Mononuclear cell (primary cell): ENCODE results near the gene VDR. TPM values are rescaled to one million over a fixed set of nuclear protein-coding genes. Genes with fewer than 3 reads are reported as not detected.

Experiments
- H3K27me3 ChIP-seq: 2 replicates; pipeline ENCODE4 v1.6.0; 2011; ENCODE audit warnings: low read length, control low read depth; ENCODE audit not compliant: insufficient read depth
- H3K4me1 ChIP-seq: 2 replicates; pipeline ENCODE4 v1.5.1; 2011; ENCODE audit warnings: mild to moderate bottlenecking, low read length, control low read depth; ENCODE audit not compliant: insufficient read depth
- H3K4me3 ChIP-seq: 2 replicates; pipeline ENCODE4 v1.5.1; 2011; ENCODE audit warnings: mild to moderate bottlenecking, low read length, moderate library complexity
- H3K9me3 ChIP-seq: 2 replicates; pipeline ENCODE4 v1.5.1; 2011; ENCODE audit warnings: low read depth, mild to moderate bottlenecking, control low read depth, low read length
- total RNA-seq: library from RNA; depleted of rRNA; stranded (reverse); fragments of >200 nt; gene quantifications from one replicate; pipeline ENCODE4 v1.2.3, GENCODE V29; 2012

VDR gene
- total RNA-seq, 1 donor: 6.0 TPM

- Histone ChIP-seq H3K4me1 (no peaks in the 10 kb centered on the region), H3K9me3 (no peaks in the 10 kb centered on the region), H3K27me3 (no peaks in the 10 kb centered on the region), H3K4me3 (no peak overlapping the region)
These were observed 36.1 kb upstream of the VDR start for GRCh38 chr12:47940773-47941474.

- H3K9me3 ChIP-seq: no peaks in the 10 kb centered on the region
- no peaks in the 10 kb centered on the region for H3K4me1 ChIP-seq
- H3K4me3 ChIP-seq: no peak overlapping the region
- H3K27me3 ChIP-seq: no peaks in the 10 kb centered on the region
These were observed 34.3 kb upstream of the VDR start for GRCh38 chr12:47939009-47939601.

DNA sequence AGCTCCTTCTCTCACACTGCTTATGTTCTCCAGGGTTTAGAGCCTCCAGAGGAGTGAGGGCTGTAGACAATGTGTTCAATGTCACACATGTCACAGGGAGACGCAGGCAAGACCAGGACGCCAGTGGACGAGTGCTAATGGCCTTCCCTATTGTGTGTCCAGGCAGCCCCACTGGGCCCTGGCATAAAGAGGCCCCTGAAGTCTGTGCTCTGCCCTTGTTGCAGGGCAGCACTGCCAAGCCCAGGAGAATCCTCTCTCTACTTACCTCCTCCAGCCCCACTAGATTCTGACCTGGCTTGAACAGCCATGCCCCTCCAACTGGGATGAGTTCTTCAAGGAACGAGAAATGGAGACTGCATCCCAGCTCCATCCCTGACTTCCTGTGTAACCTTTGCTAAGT is 33.8 kb upstream of the VDR start:
- Histone ChIP-seq H3K4me3 (no peak overlapping the region), H3K9me3 (no peaks in the 10 kb centered on the region), H3K27me3 (no peaks in the 10 kb centered on the region), H3K4me1 (no peaks in the 10 kb centered on the region)

- Histone ChIP-seq H3K27me3 (no peaks in the 10 kb centered on the region), H3K4me3 (no peak overlapping the region), H3K9me3 (no peaks in the 10 kb centered on the region), H3K4me1 (no peaks in the 10 kb centered on the region)
These were observed 33.3 kb upstream of the VDR start for GRCh38 chr12:47938093-47938492.

DNA sequence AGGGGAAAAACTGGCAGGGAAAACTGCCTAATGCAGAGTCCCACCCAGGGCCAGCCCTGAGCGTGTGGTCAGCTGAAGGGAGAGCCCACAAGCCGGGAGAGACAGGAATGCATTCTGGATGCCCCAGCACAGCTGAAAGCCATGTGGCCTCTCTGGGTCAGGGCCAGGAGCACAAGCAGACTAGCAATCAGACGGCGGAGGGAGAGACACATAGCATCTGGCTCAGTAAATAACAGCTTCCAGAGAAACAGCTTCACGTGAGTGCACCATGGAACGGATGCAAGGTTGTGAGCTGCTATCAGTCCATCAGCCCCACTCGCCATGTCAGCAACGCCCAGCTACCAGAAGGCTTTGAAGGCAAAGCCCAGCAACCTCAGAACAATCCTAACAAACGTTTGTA is 30.4 kb upstream of the VDR start:
- Histone ChIP-seq H3K27me3 (no peaks in the 10 kb centered on the region), H3K9me3 (no peaks in the 10 kb centered on the region), H3K4me1 (no peaks in the 10 kb centered on the region), H3K4me3 (no peak overlapping the region)

DNA sequence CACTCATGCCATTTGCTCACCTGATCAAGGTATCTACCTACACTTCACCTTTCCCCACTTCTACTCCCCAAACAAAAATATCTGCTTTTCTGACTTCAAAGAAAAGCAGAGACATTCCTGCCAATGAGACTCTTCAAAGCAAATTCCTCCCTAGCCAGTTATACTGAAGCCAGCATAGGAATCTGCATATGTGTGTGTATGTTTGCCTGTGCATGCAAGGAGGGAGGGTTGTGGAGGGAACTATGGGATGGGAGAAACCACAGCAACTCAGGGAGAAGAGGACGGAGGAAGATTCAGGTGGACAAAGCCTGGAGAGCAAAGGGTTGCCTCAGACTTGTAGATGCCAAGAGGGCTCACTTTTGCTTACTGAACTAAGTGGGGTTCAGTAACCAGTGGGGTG is 26.4 kb upstream of the VDR start:
- peaks cover 2% of the 10 kb centered on the region for H3K27me3 ChIP-seq

GRCh38 chr12:47930634-47931033 is 25.8 kb upstream of the VDR start:
- no peaks in the 10 kb centered on the region for H3K4me1 ChIP-seq
- H3K4me3 ChIP-seq: no peak overlapping the region
- peaks cover 2% of the 10 kb centered on the region for H3K27me3 ChIP-seq
- no peaks in the 10 kb centered on the region for H3K9me3 ChIP-seq

More for the DNA sequence above, 26.4 kb upstream of the VDR start:
- H3K4me3 ChIP-seq: no peak overlapping the region
- H3K4me1 ChIP-seq: no peaks in the 10 kb centered on the region
- H3K9me3 ChIP-seq: no peaks in the 10 kb centered on the region

DNA sequence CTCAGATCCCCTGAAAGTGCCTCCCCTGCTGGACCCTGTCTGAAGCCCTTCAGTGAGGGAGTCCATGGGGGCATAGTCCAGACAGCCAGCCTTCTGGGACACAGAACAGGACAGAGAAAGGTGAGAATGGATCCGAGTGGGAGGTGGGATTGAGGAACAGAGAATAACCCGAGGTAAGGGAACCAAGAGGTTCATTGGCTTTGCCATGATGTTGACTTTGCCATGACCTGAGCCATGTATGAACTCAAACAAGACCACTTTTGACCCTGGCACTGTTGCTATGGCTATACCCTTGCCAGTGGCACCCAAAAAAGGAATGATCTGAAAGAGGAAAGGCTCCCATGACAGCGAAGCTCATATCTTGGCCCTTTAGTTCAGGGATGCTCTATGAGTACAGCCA is 22.6 kb upstream of the VDR start:
- peaks cover 6% of the 10 kb centered on the region for H3K27me3 ChIP-seq
- no peak overlapping the region for H3K4me3 ChIP-seq
- H3K9me3 ChIP-seq: no peaks in the 10 kb centered on the region
- H3K4me1 ChIP-seq: no peaks in the 10 kb centered on the region

DNA sequence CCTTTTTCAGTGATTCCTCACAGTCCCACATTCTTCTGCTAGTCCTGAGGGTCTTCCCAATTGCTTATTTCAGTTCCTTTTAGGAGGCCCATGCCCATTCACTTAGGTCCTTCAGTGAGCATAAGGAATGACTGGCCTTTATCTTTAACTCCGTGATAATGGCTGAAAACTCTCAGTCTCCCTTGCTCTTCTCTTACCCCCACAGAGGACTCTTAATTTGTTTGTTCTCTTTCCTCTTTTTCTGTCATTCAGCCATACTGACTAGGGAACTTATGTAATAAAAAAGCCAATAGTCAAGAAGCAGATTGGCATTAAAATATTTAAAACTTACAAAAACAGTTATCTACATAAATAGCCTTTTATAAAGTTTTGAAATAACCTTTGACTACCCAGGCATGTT is 17.1 kb upstream of the VDR start:
- Histone ChIP-seq H3K4me1 (no peaks in the 10 kb centered on the region), H3K9me3 (no peaks in the 10 kb centered on the region), H3K27me3 (peaks cover 4% of the 10 kb centered on the region), H3K4me3 (no peak overlapping the region)

DNA sequence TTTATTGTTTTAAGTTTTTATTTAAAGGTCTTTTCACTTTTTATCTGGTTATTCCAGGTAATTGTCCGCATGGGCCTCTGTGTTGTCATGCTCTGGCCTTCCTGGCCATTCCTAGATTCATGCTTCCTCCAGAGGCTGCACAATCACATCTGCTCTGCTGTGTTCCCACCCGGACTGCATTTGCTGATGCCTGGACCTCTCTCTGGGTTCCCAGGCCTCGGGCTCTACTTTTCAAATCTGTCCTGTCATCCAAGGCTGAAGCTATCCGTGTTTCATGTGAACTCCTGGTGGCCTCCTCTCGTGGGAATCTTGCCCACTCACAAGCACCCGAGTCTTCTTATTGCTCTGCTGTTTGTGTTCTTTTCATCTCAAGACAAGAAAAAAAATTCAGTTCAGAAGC is 16.1 kb upstream of the VDR start:
- Histone ChIP-seq H3K9me3 (no peaks in the 10 kb centered on the region), H3K4me1 (no peaks in the 10 kb centered on the region), H3K4me3 (no peak overlapping the region), H3K27me3 (peaks cover 8% of the 10 kb centered on the region)

GRCh38 chr12:47913081-47913480 is 8.3 kb upstream of the VDR start:
- Histone ChIP-seq H3K4me1 (no peaks in the 10 kb centered on the region), H3K9me3 (no peaks in the 10 kb centered on the region), H3K4me3 (no peak overlapping the region), H3K27me3 (peaks cover 18% of the 10 kb centered on the region)

DNA sequence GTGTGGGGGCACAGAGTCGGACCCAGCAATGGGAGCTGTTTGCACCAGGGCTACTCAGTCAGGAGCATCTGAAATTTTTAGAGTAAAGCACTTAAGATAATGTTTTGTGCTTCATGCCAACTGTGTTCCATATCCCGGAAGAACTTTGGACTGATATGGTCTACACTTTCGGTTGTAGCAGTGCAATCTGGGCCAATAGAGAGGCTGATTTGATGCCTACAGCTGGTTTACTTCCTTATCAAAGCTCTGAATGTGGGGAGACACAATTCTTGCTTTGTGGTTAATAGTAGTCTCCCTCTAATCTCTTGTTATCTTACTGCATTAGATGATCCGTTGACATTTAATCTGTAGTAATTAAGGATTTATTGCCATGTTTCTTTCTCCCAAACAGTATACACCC is 7.8 kb upstream of the VDR start:
- Histone ChIP-seq H3K4me1 (no peaks in the 10 kb centered on the region), H3K27me3 (peaks cover 18% of the 10 kb centered on the region), H3K4me3 (no peak overlapping the region), H3K9me3 (no peaks in the 10 kb centered on the region)

GRCh38 chr12:47910981-47911380 is 6.2 kb upstream of the VDR start:
- peaks cover 26% of the 10 kb centered on the region for H3K27me3 ChIP-seq
- no peaks in the 10 kb centered on the region for H3K4me1 ChIP-seq
- no peaks in the 10 kb centered on the region for H3K9me3 ChIP-seq
- H3K4me3 ChIP-seq: no peak overlapping the region

- H3K4me1 ChIP-seq: peaks cover 3% of the 10 kb centered on the region
- no peaks in the 10 kb centered on the region for H3K9me3 ChIP-seq
- no peak overlapping the region for H3K4me3 ChIP-seq
- peaks cover 31% of the 10 kb centered on the region for H3K27me3 ChIP-seq
These were observed 5.7 kb upstream of the VDR start for GRCh38 chr12:47910486-47910885.

- no peaks in the 10 kb centered on the region for H3K9me3 ChIP-seq
- peaks cover 35% of the 10 kb centered on the region for H3K27me3 ChIP-seq
- H3K4me1 ChIP-seq: peaks cover 8% of the 10 kb centered on the region
- H3K4me3 ChIP-seq: no peak overlapping the region
These were observed 5.2 kb upstream of the VDR start for GRCh38 chr12:47909839-47910465.

- peaks cover 34% of the 10 kb centered on the region for H3K27me3 ChIP-seq
- H3K4me3 ChIP-seq: no peak overlapping the region
- no peaks in the 10 kb centered on the region for H3K9me3 ChIP-seq
- peaks cover 18% of the 10 kb centered on the region for H3K4me1 ChIP-seq
These were observed 3.9 kb upstream of the VDR start for GRCh38 chr12:47908738-47909137.
